Measurements from ENCODE around the gene PNPT1. TPM values are rescaled to one million over a fixed set of nuclear protein-coding genes. Genes with fewer than 3 reads are reported as not detected.

PNPT1 gene
- total and polyA plus RNA-seq, 2 of the 13 experiments (the other 11 are each of a cell fraction or from before 2014, with no cell fraction given), result 23.4 to 61.0 TPM

DNA sequence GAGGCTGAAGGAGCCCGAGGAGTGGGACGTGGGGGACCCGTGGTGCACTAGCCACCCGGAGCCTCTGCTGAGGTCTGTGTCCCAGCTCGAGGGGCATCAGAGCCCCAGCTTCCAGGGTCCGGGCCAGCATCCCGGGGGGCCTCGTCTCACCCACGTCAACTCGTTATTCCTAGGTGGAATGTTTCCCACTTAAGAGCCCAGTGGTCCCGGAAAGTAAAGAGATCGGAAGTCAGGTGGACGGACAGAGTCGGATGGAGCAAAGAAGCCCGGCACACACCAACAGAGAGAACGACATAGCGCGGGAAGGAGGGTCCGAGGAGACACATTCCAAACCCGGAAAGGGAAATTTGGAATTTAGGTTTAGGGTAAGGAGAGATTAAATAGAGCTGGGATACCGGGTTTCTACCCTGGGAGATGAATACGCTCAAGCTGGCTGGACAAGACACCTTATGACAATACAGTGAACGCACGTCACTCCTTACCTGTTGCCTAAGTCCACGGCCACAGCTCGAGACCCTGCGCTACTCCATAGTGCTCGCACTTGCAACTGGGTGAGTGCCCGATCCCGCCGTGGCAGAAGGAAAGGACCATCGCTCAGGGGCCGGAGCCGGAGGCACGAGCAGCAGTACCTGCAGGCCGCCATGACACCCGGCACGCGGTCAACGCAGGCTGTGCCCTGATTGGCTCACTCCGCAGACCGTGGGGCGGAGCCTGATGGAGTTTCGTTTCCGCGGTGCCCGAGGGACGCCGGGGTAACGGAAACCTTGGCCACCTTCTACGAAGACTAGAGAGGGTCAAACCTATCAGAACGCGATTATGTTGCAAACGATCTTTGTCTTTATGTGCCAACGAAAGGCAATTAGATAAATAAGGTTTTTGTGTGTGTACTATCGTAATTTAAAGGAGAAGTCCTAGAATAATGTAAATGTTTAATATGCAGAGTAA lies at the start of gene PNPT1 (continued):
- TF ChIP-seq RBM39 (IDR thresholded peaks at IDR 0.05; ENCODE audit: low read depth, low read length, poor library complexity, severe bottlenecking), result peak; percentile 59
- TF ChIP-seq, protein P1, sequence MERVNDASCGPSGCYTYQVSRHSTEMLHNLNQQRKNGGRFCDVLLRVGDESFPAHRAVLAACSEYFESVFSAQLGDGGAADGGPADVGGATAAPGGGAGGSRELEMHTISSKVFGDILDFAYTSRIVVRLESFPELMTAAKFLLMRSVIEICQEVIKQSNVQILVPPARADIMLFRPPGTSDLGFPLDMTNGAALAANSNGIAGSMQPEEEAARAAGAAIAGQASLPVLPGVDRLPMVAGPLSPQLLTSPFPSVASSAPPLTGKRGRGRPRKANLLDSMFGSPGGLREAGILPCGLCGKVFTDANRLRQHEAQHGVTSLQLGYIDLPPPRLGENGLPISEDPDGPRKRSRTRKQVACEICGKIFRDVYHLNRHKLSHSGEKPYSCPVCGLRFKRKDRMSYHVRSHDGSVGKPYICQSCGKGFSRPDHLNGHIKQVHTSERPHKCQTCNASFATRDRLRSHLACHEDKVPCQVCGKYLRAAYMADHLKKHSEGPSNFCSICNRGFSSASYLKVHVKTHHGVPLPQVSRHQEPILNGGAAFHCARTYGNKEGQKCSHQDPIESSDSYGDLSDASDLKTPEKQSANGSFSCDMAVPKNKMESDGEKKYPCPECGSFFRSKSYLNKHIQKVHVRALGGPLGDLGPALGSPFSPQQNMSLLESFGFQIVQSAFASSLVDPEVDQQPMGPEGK (CRISPR knock-in tag; IDR thresholded peaks at IDR 0.05), result no peak
- TF ChIP-seq ZNF17 (CRISPR knock-in tag; IDR thresholded peaks at IDR 0.05), result no peak
- TF ChIP-seq ZNF761 (CRISPR knock-in tag; conservative IDR thresholded peaks at IDR 0.05), result no peak
- no peak for TF ChIP-seq MAFK (conservative IDR thresholded peaks at IDR 0.05 in 1 of 2, IDR thresholded peaks at IDR 0.05 in 1 of 2; ENCODE audit: low read length in 2 of 2)
- TF ChIP-seq ZNF501 (CRISPR knock-in tag; IDR thresholded peaks at IDR 0.05), result peak; percentile 94
- TF ChIP-seq TSC22D2 (CRISPR knock-in tag; IDR thresholded peaks at IDR 0.05; ENCODE audit: borderline replicate concordance), result no peak
- TF ChIP-seq PHF8 (CRISPR knock-in tag; IDR thresholded peaks at IDR 0.05), result peak; percentile 97
- TF ChIP-seq POLR2AphosphoS2 (IDR thresholded peaks at IDR 0.05; ENCODE audit: low read depth, low read length), result no peak
- TF ChIP-seq, protein P2, sequence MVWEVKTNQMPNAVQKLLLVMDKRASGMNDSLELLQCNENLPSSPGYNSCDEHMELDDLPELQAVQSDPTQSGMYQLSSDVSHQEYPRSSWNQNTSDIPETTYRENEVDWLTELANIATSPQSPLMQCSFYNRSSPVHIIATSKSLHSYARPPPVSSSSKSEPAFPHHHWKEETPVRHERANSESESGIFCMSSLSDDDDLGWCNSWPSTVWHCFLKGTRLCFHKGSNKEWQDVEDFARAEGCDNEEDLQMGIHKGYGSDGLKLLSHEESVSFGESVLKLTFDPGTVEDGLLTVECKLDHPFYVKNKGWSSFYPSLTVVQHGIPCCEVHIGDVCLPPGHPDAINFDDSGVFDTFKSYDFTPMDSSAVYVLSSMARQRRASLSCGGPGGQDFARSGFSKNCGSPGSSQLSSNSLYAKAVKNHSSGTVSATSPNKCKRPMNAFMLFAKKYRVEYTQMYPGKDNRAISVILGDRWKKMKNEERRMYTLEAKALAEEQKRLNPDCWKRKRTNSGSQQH (CRISPR knock-in tag; IDR thresholded peaks at IDR 0.05; ENCODE audit: low read depth), result peak; percentile 93
- TF ChIP-seq ZNF782 (CRISPR knock-in tag; IDR thresholded peaks at IDR 0.05; ENCODE audit: borderline replicate concordance), result 0 out of 2 replicates have a peak, but pooled peaks have one; percentile 19
- TF ChIP-seq ZNF138 (CRISPR knock-in tag; IDR thresholded peaks at IDR 0.05; ENCODE audit: low read depth), result no peak
- no peak for TF ChIP-seq ONECUT2 (CRISPR knock-in tag; IDR thresholded peaks at IDR 0.05)
- peak; percentile 88 for TF ChIP-seq ZNF589 (CRISPR knock-in tag; conservative IDR thresholded peaks at IDR 0.05)
- peak; percentile 55; the same call in 1 of the 2 replicates for TF ChIP-seq FOXA3 (CRISPR knock-in tag; IDR thresholded peaks at IDR 0.05)
- TF ChIP-seq KDM6A (CRISPR knock-in tag; IDR thresholded peaks at IDR 0.05; ENCODE audit: low read depth), result peak; percentile 26; the same call in 1 of the 2 replicates
- peak; percentile 78 for TF ChIP-seq ETV6 (CRISPR knock-in tag; conservative IDR thresholded peaks at IDR 0.05)
- TF ChIP-seq, protein P3, sequence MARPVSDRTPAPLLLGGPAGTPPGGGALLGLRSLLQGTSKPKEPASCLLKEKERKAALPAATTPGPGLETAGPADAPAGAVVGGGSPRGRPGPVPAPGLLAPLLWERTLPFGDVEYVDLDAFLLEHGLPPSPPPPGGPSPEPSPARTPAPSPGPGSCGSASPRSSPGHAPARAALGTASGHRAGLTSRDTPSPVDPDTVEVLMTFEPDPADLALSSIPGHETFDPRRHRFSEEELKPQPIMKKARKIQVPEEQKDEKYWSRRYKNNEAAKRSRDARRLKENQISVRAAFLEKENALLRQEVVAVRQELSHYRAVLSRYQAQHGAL (CRISPR knock-in tag; IDR thresholded peaks at IDR 0.05; ENCODE audit: not compliant biosample characterization), result peak; percentile 89
- no peak for TF ChIP-seq KAT2B (IDR thresholded peaks at IDR 0.05; ENCODE audit: borderline replicate concordance, low read depth, low read length)
- peak; percentile 93 for TF ChIP-seq ELF3 (CRISPR knock-in tag; IDR thresholded peaks at IDR 0.05)
- TF ChIP-seq NPAS2 (CRISPR knock-in tag; IDR thresholded peaks at IDR 0.05; ENCODE audit: borderline replicate concordance), result no peak
- no peak for TF ChIP-seq SMC3 (IDR thresholded peaks at IDR 0.05; ENCODE audit: low read length)
- TF ChIP-seq, protein P4, sequence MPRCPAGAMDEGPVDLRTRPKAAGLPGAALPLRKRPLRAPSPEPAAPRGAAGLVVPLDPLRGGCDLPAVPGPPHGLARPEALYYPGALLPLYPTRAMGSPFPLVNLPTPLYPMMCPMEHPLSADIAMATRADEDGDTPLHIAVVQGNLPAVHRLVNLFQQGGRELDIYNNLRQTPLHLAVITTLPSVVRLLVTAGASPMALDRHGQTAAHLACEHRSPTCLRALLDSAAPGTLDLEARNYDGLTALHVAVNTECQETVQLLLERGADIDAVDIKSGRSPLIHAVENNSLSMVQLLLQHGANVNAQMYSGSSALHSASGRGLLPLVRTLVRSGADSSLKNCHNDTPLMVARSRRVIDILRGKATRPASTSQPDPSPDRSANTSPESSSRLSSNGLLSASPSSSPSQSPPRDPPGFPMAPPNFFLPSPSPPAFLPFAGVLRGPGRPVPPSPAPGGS (CRISPR knock-in tag; IDR thresholded peaks at IDR 0.05), result peak; percentile 68
- TF ChIP-seq ZNF121 (CRISPR knock-in tag; IDR thresholded peaks at IDR 0.05), result peak; percentile 74; the same call in 1 of the 2 replicates
- TF ChIP-seq NR3C1 (CRISPR knock-in tag; IDR thresholded peaks at IDR 0.05), result no peak
